ENCODE data around the gene ZP1.

GRCh38 chr11:60858731-60859464 is 8.4 kb upstream of the ZP1 start:
- TF ChIP-seq MAX (IDR thresholded peaks at IDR 0.05) (no peak), RXRA (IDR thresholded peaks at IDR 0.05) (no peak), CTCF (IDR thresholded peaks at IDR 0.05; ENCODE audit: low read depth, low read length, missing input control) (no peak), ATF3 (IDR thresholded peaks at IDR 0.05) (no peak)

Data from liver (tissue), 3 donors.